K562 (cell line): ENCODE measurements around the gene SRCAP. TPM values are rescaled to one million over a fixed set of nuclear protein-coding genes. Genes with fewer than 3 reads are reported as not detected.
A peak's percentile ranks its signal among the peaks of the same experiment; 100 is the strongest.

Source experiments
- COPS2 ChIP-seq: fragments of 450-650 bp; conservative IDR thresholded peaks from 2 replicates; pipeline ENCODE4 v1.6.1; 2016; ENCODE audit warnings: mild to moderate bottlenecking, moderate library complexity
- E2F1 ChIP-seq: sonication (generic); formaldehyde crosslinking; IDR thresholded peaks from 2 replicates; pipeline ENCODE4 v1.8.1; 2023; ENCODE audit warnings: mild to moderate bottlenecking, missing genetic modification reagents, moderate library complexity
- E2F5 ChIP-seq: sonication (generic); formaldehyde crosslinking; IDR thresholded peaks from 2 replicates; pipeline ENCODE4 v1.8.0; 2022; ENCODE audit warnings: mild to moderate bottlenecking, missing genetic modification reagents
- GABPB1 ChIP-seq: sonication (generic); formaldehyde crosslinking; IDR thresholded peaks from 2 replicates; pipeline ENCODE4 v1.8.0; 2022; ENCODE audit warnings: mild to moderate bottlenecking, missing genetic modification reagents
- KLF6 ChIP-seq: fragments of 250-450 bp; sonication (Bioruptor Pico); IDR thresholded peaks from 2 replicates; pipeline ENCODE4 v1.4.0; 2020; ENCODE audit warnings: mild to moderate bottlenecking, moderate library complexity, borderline replicate concordance
- MYBL2 ChIP-seq, 2 experiments: fragments of 450-650 bp in 1 of 2; sonication (generic) in 1 of 2; formaldehyde crosslinking in 1 of 2; IDR thresholded peaks; 2 replicates each; pipeline versions ENCODE4 v1.6.1 to v1.8.1; 2017 to 2022; ENCODE audit warnings: borderline replicate concordance in 1 of 2, inconsistent platforms in 1 of 2, low read depth in 1 of 2, mild to moderate bottlenecking in 1 of 2, missing genetic modification reagents in 1 of 2, moderate library complexity in 1 of 2
- PBX2 ChIP-seq, 2 experiments: IDR thresholded peaks in 1 of 2; conservative IDR thresholded peaks in 1 of 2; 2 replicates each; pipeline ENCODE4 v1.6.1; 2016; ENCODE audit warnings: low read depth in 2 of 2, mild to moderate bottlenecking in 1 of 2, missing compliant biosample characterization in 1 of 2, missing genetic modification characterization in 1 of 2, moderate library complexity in 1 of 2
- RBM14 ChIP-seq: fragments of 200-400 bp; formaldehyde crosslinking; IDR thresholded peaks from 2 replicates; pipeline ENCODE4 v1.6.1; 2018; ENCODE audit warnings: low read depth, mild to moderate bottlenecking, low read length, moderate library complexity, borderline replicate concordance; ENCODE audit not compliant: insufficient read depth
- TEAD2 ChIP-seq: fragments of 450-650 bp; IDR thresholded peaks from 2 replicates; pipeline ENCODE4 v1.6.1; 2016; ENCODE audit warnings: missing genetic modification characterization, control low read depth, missing compliant biosample characterization
- TSC22D4 ChIP-seq: fragments of 450-650 bp; IDR thresholded peaks from 2 replicates; pipeline ENCODE4 v1.6.1; 2016; ENCODE audit warnings: missing genetic modification characterization, missing biosample characterization, control low read depth
- ZBTB49 ChIP-seq: sonication (generic); formaldehyde crosslinking; IDR thresholded peaks from 2 replicates; pipeline ENCODE4 v1.8.0; 2022; ENCODE audit warnings: missing genetic modification reagents, mild to moderate bottlenecking, borderline replicate concordance
- ZC3H4 ChIP-seq: sonication (generic); formaldehyde crosslinking; IDR thresholded peaks from 2 replicates; pipeline ENCODE4 v1.9.0; 2021; ENCODE audit warnings: missing genetic modification reagents, borderline replicate concordance
- ZNF398 ChIP-seq: fragments of 250-450 bp; sonication (Bioruptor Pico); IDR thresholded peaks from 2 replicates; pipeline ENCODE4 v1.8.0; 2021; ENCODE audit warnings: moderate library complexity, mild to moderate bottlenecking, inconsistent platforms
- ZNF511 ChIP-seq: sonication (generic); formaldehyde crosslinking; IDR thresholded peaks from 2 replicates; pipeline ENCODE4 v1.8.0; 2022; ENCODE audit warnings: mild to moderate bottlenecking, missing genetic modification reagents
- polyA plus RNA-seq, 8 experiments: library from polyadenylated mRNA; depleted of rRNA in 4 of 8; stranded (reverse) in 5 of 8; unstranded in 3 of 8; fragments of >200 nt; fragmentation: Nextera tagmentation in 2 of 8; fragmentation: Illumina TruSeq in 1 of 8; extraction: Ambion mirVana in 2 of 8; extraction: Trizol in 1 of 8; gene quantifications; 2 replicates each; pipeline versions ENCODE4 v1.2.1 to v1.2.3, GENCODE V29; 2011 to 2014; ENCODE audit warnings: inconsistent platforms in 1 of 8, missing spikeins in 1 of 8
- total RNA-seq, 7 experiments: library from RNA; depleted of rRNA in 6 of 7; stranded (reverse); fragments of >200 nt in 6 of 7; fragmentation: Illumina TruSeq in 2 of 7; extraction: Trizol in 2 of 7; gene quantifications; 2 replicates each; pipeline versions ENCODE4 v1.2.1 to v1.2.3, GENCODE V29; 2011 to 2021; ENCODE audit warnings: low replicate concordance in 1 of 7

The SRCAP gene
- total and polyA plus RNA-seq, 9 of the 15 experiments (the other 6 are each of a cell fraction or from before 2014, with no cell fraction given): 0.21 to 62.6 (median 5.8) TPM

GRCh38 chr16:30761928-30762902 is 63.2 kb downstream of the SRCAP start, which contains the start of the genes CFAP119 and RNF40 (continued):
- TF ChIP-seq ZBTB49: no peak
- TF ChIP-seq PBX2 (CRISPR knock-in tag; IDR thresholded peaks at IDR 0.05; ENCODE audit: low read depth): no peak
- no peak for TF ChIP-seq PBX2 (tag; conservative IDR thresholded peaks at IDR 0.05; ENCODE audit: low read depth)
- no peak for TF ChIP-seq ZNF398
- TF ChIP-seq KLF6 (CRISPR knock-in tag): no peak
- peak; percentile 87 for TF ChIP-seq GABPB1 (CRISPR knock-in tag)
- TF ChIP-seq E2F5 (CRISPR knock-in tag): no peak
- TF ChIP-seq RBM14: no peak
- no peak for TF ChIP-seq E2F1 (CRISPR knock-in tag)
- TF ChIP-seq ZC3H4 (CRISPR knock-in tag): no peak
- no peak for TF ChIP-seq MYBL2 (IDR thresholded peaks at IDR 0.05; ENCODE audit: low read depth)
- no peak for TF ChIP-seq MYBL2 (CRISPR knock-in tag; IDR thresholded peaks at IDR 0.05; ENCODE audit: borderline replicate concordance)
- TF ChIP-seq ZNF511 (CRISPR knock-in tag): peak; percentile 68; the same call in 1 of the 2 replicates
- TF ChIP-seq TEAD2: no peak
- TF ChIP-seq COPS2: no peak
- TF ChIP-seq TSC22D4 (tag): no peak
